HepG2 (cell line): ENCODE data around the gene KHNYN. TPM values are rescaled to one million over a fixed set of nuclear protein-coding genes. Genes with fewer than 3 reads are reported as not detected.

Experiments used
- ARNTL ChIP-seq: sonication (generic); formaldehyde crosslinking; IDR thresholded peaks from 2 replicates; pipeline ENCODE4 v1.4.0; 2020; ENCODE audit warnings: mild to moderate bottlenecking, missing genetic modification reagents
- ATAD3A ChIP-seq: sonication (generic); formaldehyde crosslinking; IDR thresholded peaks from 2 replicates; pipeline ENCODE4 v1.4.0; 2020; ENCODE audit warnings: missing genetic modification reagents
- BORCS8-MEF2B ChIP-seq: sonication (generic); formaldehyde crosslinking; IDR thresholded peaks from 2 replicates; pipeline ENCODE4 v1.8.0; 2022; ENCODE audit warnings: mild to moderate bottlenecking, missing genetic modification reagents
- ELF1 ChIP-seq: sonication (generic); formaldehyde crosslinking; IDR thresholded peaks from 2 replicates; pipeline ENCODE4 v1.4.0; 2020; ENCODE audit warnings: missing genetic modification reagents
- HES4 ChIP-seq: sonication (generic); formaldehyde crosslinking; IDR thresholded peaks from 2 replicates; pipeline ENCODE4 v1.9.0; 2021; ENCODE audit warnings: mild to moderate bottlenecking, missing genetic modification reagents, borderline replicate concordance
- HIVEP1 ChIP-seq: sonication (generic); formaldehyde crosslinking; IDR thresholded peaks from 2 replicates; pipeline ENCODE4 v1.4.0; 2020; ENCODE audit warnings: mild to moderate bottlenecking, missing genetic modification reagents
- HMG20B ChIP-seq: conservative IDR thresholded peaks from 2 replicates; pipeline ENCODE4 v1.6.1; 2016; ENCODE audit warnings: missing genetic modification reagents, missing compliant biosample characterization
- JARID2 ChIP-seq: sonication (generic); formaldehyde crosslinking; IDR thresholded peaks from 2 replicates; pipeline ENCODE4 v1.8.1; 2023; ENCODE audit warnings: missing genetic modification reagents, inconsistent platforms; ENCODE audit not compliant: insufficient replicate concordance
- KLF11 ChIP-seq: IDR thresholded peaks from 2 replicates; pipeline ENCODE4 v1.6.1; 2016; ENCODE audit warnings: missing compliant biosample characterization
- NR1H2 ChIP-seq: sonication (generic); formaldehyde crosslinking; IDR thresholded peaks from 2 replicates; pipeline ENCODE4 v1.8.1; 2022; ENCODE audit warnings: low read depth, missing genetic modification reagents, borderline replicate concordance
- PHF20 ChIP-seq: sonication (generic); formaldehyde crosslinking; IDR thresholded peaks from 2 replicates; pipeline ENCODE4 v1.5.0; 2020; ENCODE audit warnings: mild to moderate bottlenecking, missing genetic modification reagents
- TAF15 ChIP-seq: fragments of 200-400 bp; formaldehyde crosslinking; IDR thresholded peaks from one replicate; pipeline ENCODE4 v1.6.1; 2018; ENCODE audit warnings: mild to moderate bottlenecking, low read depth, low read length; ENCODE audit not compliant: poor library complexity, severe bottlenecking
- TOPORS ChIP-seq: sonication (generic); formaldehyde crosslinking; IDR thresholded peaks from 2 replicates; pipeline ENCODE4 v1.8.0; 2023; ENCODE audit warnings: mild to moderate bottlenecking, missing genetic modification reagents
- ZNF136 ChIP-seq: sonication (generic); formaldehyde crosslinking; IDR thresholded peaks from 2 replicates; pipeline ENCODE4 v1.8.1; 2022; ENCODE audit warnings: low read depth, mild to moderate bottlenecking, moderate library complexity, missing genetic modification reagents
- ZNF143 ChIP-seq: sonication (generic); formaldehyde crosslinking; IDR thresholded peaks from 2 replicates; pipeline ENCODE4 v1.4.0; 2020; ENCODE audit warnings: missing genetic modification reagents
- ZNF350 ChIP-seq: sonication (generic); formaldehyde crosslinking; IDR thresholded peaks from 2 replicates; pipeline ENCODE4 v1.4.0; 2020; ENCODE audit warnings: mild to moderate bottlenecking, low read depth, missing genetic modification reagents, borderline replicate concordance
- ZNF383 ChIP-seq: sonication (generic); formaldehyde crosslinking; IDR thresholded peaks from 2 replicates; pipeline ENCODE4 v1.4.0; 2020; ENCODE audit warnings: missing genetic modification reagents, mild to moderate bottlenecking, borderline replicate concordance
- ZNF44 ChIP-seq: sonication (generic); formaldehyde crosslinking; IDR thresholded peaks from 2 replicates; pipeline ENCODE4 v1.5.1; 2020; ENCODE audit warnings: mild to moderate bottlenecking, missing genetic modification reagents
- ZNF780A ChIP-seq: sonication (generic); formaldehyde crosslinking; IDR thresholded peaks from 2 replicates; pipeline ENCODE4 v1.8.0; 2022; ENCODE audit warnings: mild to moderate bottlenecking, missing genetic modification reagents, moderate library complexity
- ZNF850 ChIP-seq: sonication (generic); formaldehyde crosslinking; conservative IDR thresholded peaks from 2 replicates; pipeline ENCODE4 v1.9.0; 2021; ENCODE audit warnings: mild to moderate bottlenecking, missing genetic modification reagents
- polyA plus RNA-seq, 8 experiments: library from polyadenylated mRNA; depleted of rRNA in 3 of 8; stranded (reverse) in 7 of 8; unstranded in 1 of 8; fragments of >200 nt; fragmentation: Illumina TruSeq in 4 of 8; extraction: Trizol in 4 of 8; gene quantifications; 2 replicates each; pipeline versions ENCODE4 v1.2.1 to v1.2.3, GENCODE V29; 2011 to 2016; ENCODE audit warnings: low read depth in 4 of 8, missing spikeins in 1 of 8, mixed read lengths in 1 of 8; ENCODE audit not compliant: insufficient read depth in 1 of 8
- total RNA-seq, 5 experiments: library from RNA; depleted of rRNA; stranded (reverse); fragments of >200 nt; fragmentation: Illumina TruSeq; extraction: Trizol; gene quantifications; 2 replicates each; pipeline ENCODE4 v1.2.3, GENCODE V29; 2016; ENCODE audit warnings: low read depth in 1 of 5
- TF ChIP-seq, protein P1 (sequence below): sonication (generic); formaldehyde crosslinking; IDR thresholded peaks from 2 replicates; pipeline ENCODE4 v1.9.0; 2022; ENCODE audit warnings: missing genetic modification reagents, mild to moderate bottlenecking, borderline replicate concordance
- TF ChIP-seq, protein P2 (sequence below): sonication (generic); formaldehyde crosslinking; IDR thresholded peaks from 2 replicates; pipeline ENCODE4 v1.4.0; 2020; ENCODE audit warnings: missing genetic modification reagents
- TF ChIP-seq, protein P3 (sequence below): sonication (generic); formaldehyde crosslinking; IDR thresholded peaks from 2 replicates; pipeline ENCODE4 v1.5.0; 2020; ENCODE audit warnings: missing genetic modification reagents, mild to moderate bottlenecking, borderline replicate concordance
- TF ChIP-seq, protein P4 (sequence below): IDR thresholded peaks from 2 replicates; pipeline ENCODE4 v1.6.1; 2016; ENCODE audit warnings: mild to moderate bottlenecking
- TF ChIP-seq, protein P5 (sequence below): sonication (generic); formaldehyde crosslinking; IDR thresholded peaks from 2 replicates; pipeline ENCODE4 v1.4.0; 2020; ENCODE audit warnings: missing genetic modification reagents; ENCODE audit errors: not compliant biosample characterization

The KHNYN gene
- total and polyA plus RNA-seq, 2 of the 13 experiments (the other 11 are each of a cell fraction or from before 2014, with no cell fraction given): 52.8 to 75.7 TPM

DNA sequence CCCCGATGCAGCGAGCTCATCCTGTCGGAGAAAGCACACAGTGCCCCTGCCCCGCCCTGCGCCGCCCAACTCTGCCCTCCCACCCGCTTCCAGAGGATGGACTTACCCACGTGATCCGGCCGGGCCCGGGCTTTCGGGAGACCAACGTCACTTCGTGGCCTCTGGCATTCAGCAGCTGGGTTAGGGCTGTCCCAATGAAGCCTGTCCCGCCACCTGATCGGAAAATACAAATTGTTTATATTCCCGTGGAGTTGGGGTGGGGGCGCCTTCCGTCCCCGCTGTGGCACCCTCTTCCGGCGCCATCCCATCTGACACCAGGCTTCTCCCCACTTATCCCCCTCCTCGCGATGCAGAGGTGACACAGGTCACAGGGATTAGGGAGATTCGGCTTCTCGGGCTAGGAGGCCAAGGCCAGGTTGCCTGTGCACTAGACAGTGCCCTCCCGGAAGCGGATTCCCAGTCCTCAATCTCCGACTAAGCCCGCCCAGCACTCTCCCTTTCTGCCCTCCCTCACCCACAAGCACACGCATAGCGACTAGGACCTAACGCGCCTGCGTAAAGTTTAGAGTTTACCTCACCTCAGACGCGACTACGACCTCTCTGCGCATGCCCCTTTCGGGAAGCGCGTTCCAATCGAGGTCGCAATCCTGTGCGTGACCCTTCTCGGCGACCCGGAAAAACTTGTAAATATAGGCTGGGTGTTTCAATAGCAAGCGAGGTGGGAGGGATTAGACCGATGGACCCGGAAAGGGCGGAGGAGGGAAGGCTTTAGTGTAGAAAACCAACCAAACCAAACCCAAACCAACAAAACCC is 12.7 kb downstream of the KHNYN start, which contains the start of gene SDR39U1 (continued):
- TF ChIP-seq, protein P1, sequence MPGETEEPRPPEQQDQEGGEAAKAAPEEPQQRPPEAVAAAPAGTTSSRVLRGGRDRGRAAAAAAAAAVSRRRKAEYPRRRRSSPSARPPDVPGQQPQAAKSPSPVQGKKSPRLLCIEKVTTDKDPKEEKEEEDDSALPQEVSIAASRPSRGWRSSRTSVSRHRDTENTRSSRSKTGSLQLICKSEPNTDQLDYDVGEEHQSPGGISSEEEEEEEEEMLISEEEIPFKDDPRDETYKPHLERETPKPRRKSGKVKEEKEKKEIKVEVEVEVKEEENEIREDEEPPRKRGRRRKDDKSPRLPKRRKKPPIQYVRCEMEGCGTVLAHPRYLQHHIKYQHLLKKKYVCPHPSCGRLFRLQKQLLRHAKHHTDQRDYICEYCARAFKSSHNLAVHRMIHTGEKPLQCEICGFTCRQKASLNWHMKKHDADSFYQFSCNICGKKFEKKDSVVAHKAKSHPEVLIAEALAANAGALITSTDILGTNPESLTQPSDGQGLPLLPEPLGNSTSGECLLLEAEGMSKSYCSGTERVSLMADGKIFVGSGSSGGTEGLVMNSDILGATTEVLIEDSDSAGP (CRISPR knock-in tag): peak; percentile 97
- TF ChIP-seq HIVEP1 (CRISPR knock-in tag) (peak; percentile 97), ZNF44 (CRISPR knock-in tag) (peak; percentile 91), ZNF350 (CRISPR knock-in tag) (peak; percentile 100), BORCS8-MEF2B (CRISPR knock-in tag) (peak; percentile 69), ARNTL (CRISPR knock-in tag) (peak; percentile 92), ZNF383 (CRISPR knock-in tag) (peak; percentile 99; the same call in 1 of the 2 replicates), HES4 (peak; percentile 99), TAF15 (peak; percentile 100), ZNF136 (CRISPR knock-in tag) (no peak), JARID2 (peak; percentile 77), HMG20B (CRISPR knock-in tag) (peak; percentile 40; the same call in 1 of the 2 replicates), ZNF780A (CRISPR knock-in tag) (peak; percentile 89; the same call in 1 of the 2 replicates), ZNF143 (CRISPR knock-in tag) (peak; percentile 63), PHF20 (CRISPR knock-in tag) (peak; percentile 98), ELF1 (CRISPR knock-in tag) (peak; percentile 95), KLF11 (peak; percentile 31), ATAD3A (peak; percentile 73), NR1H2 (CRISPR knock-in tag) (peak; percentile 40; the same call in 1 of the 2 replicates), TOPORS (CRISPR knock-in tag) (peak; percentile 94; the same call in 1 of the 2 replicates), ZNF850 (0 out of 2 replicates have a peak, but pooled peaks have one; percentile 21)
- TF ChIP-seq, protein P2, sequence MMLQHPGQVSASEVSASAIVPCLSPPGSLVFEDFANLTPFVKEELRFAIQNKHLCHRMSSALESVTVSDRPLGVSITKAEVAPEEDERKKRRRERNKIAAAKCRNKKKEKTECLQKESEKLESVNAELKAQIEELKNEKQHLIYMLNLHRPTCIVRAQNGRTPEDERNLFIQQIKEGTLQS (CRISPR knock-in tag): peak; percentile 53
- TF ChIP-seq, protein P3, sequence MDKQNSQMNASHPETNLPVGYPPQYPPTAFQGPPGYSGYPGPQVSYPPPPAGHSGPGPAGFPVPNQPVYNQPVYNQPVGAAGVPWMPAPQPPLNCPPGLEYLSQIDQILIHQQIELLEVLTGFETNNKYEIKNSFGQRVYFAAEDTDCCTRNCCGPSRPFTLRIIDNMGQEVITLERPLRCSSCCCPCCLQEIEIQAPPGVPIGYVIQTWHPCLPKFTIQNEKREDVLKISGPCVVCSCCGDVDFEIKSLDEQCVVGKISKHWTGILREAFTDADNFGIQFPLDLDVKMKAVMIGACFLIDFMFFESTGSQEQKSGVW: no peak
- TF ChIP-seq, protein P4, sequence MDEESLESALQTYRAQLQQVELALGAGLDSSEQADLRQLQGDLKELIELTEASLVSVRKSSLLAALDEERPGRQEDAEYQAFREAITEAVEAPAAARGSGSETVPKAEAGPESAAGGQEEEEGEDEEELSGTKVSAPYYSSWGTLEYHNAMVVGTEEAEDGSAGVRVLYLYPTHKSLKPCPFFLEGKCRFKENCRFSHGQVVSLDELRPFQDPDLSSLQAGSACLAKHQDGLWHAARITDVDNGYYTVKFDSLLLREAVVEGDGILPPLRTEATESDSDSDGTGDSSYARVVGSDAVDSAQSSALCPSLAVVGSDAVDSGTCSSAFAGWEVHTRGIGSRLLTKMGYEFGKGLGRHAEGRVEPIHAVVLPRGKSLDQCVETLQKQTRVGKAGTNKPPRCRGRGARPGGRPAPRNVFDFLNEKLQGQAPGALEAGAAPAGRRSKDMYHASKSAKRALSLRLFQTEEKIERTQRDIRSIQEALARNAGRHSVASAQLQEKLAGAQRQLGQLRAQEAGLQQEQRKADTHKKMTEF (CRISPR knock-in tag): peak; percentile 99
- TF ChIP-seq, protein P5, sequence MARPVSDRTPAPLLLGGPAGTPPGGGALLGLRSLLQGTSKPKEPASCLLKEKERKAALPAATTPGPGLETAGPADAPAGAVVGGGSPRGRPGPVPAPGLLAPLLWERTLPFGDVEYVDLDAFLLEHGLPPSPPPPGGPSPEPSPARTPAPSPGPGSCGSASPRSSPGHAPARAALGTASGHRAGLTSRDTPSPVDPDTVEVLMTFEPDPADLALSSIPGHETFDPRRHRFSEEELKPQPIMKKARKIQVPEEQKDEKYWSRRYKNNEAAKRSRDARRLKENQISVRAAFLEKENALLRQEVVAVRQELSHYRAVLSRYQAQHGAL (CRISPR knock-in tag): no peak
